ENCODE results near the gene ATOH8.

ATOH8 gene

GRCh38 chr2:85773692-85774091, 19.9 kb downstream of the ATOH8 start:
- no peak for TF ChIP-seq NFIC (IDR thresholded peaks at IDR 0.05)
- TF ChIP-seq TEAD4 (IDR thresholded peaks at IDR 0.05): no peak
- TF ChIP-seq YY1 (IDR thresholded peaks at IDR 0.05; ENCODE audit: low read depth): no peak
- TF ChIP-seq USF1 (IDR thresholded peaks at IDR 0.05): no peak
- TF ChIP-seq CEBPB (IDR thresholded peaks at IDR 0.05): no peak
- TF ChIP-seq TAF1 (IDR thresholded peaks at IDR 0.05; ENCODE audit: low read depth): no peak
- TF ChIP-seq ZBTB7A (IDR thresholded peaks at IDR 0.05; ENCODE audit: low read depth): no peak
- no peak for TF ChIP-seq EGR1 (IDR thresholded peaks at IDR 0.05)
- TF ChIP-seq CREB1 (IDR thresholded peaks at IDR 0.05; ENCODE audit: low read depth): no peak

DNA sequence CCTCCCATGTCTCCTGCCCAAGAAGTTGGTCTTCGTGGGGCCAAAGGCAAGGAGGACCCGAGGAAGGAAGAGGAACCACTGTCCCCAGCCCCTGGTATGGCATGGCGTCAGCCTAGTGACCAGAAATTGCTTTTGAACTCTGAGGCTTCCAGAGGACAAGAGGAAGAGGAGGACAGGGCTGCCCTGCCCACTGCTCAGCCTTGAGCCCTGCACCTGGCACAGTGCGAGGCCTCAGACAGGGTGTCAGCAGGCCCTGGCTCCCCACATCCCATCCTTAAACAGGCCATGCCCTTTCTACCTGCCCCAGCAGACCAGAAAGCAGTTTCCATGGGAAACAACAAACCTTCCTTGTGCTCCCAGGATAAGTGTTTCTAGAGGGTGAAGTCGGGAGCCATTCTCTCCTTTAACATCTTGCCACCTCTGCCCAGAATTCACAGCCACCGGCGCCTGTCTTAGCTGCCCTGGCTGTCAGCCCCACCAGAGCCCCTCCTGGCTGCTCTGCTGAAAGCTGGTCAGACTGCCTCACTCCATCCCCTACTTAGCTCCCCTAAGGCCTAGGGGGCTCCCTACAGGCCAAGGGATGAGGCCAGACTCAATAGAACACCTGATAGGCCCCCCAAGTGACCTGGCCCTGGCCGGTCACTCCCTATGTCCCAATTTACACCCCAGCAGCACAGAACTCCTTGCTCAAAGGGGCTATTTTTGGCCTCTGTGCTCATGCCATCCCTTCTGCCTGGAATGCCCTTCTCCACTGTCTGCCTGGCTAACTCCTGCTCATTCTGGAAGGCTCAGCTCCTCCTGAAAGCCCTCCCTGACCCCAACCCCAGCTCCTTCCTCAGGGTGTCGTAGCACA, 20.6 kb downstream of the ATOH8 start:
- TF ChIP-seq CEBPB (IDR thresholded peaks at IDR 0.05): no peak
- no peak for TF ChIP-seq EGR1 (IDR thresholded peaks at IDR 0.05)
- TF ChIP-seq RAD21 (IDR thresholded peaks at IDR 0.05; ENCODE audit: low read depth): no peak
- TF ChIP-seq NFIC (IDR thresholded peaks at IDR 0.05): no peak
- TF ChIP-seq USF1 (IDR thresholded peaks at IDR 0.05): no peak
- no peak for TF ChIP-seq ZBTB7A (IDR thresholded peaks at IDR 0.05; ENCODE audit: low read depth)
- no peak for TF ChIP-seq EP300 (IDR thresholded peaks at IDR 0.05; ENCODE audit: borderline replicate concordance)
- TF ChIP-seq TCF12 (IDR thresholded peaks at IDR 0.05; ENCODE audit: low read depth): no peak
- no peak for TF ChIP-seq CREB1 (IDR thresholded peaks at IDR 0.05; ENCODE audit: low read depth)
- no peak for TF ChIP-seq TEAD4 (IDR thresholded peaks at IDR 0.05)
- no peak for TF ChIP-seq MAX (IDR thresholded peaks at IDR 0.05)
- no peak for TF ChIP-seq REST (IDR thresholded peaks at IDR 0.05; ENCODE audit: low read depth)
- no peak for TF ChIP-seq FOXM1 (IDR thresholded peaks at IDR 0.05; ENCODE audit: borderline replicate concordance, low read depth)
- TF ChIP-seq TAF1 (IDR thresholded peaks at IDR 0.05; ENCODE audit: low read depth): no peak
- no peak for TF ChIP-seq YY1 (IDR thresholded peaks at IDR 0.05; ENCODE audit: low read depth)

GRCh38 chr2:85775406-85776381, 21.9 kb downstream of the ATOH8 start:
- TF ChIP-seq EP300 (IDR thresholded peaks at IDR 0.05; ENCODE audit: borderline replicate concordance) (no peak), CEBPB (IDR thresholded peaks at IDR 0.05) (no peak), MAX (IDR thresholded peaks at IDR 0.05) (no peak), ZBTB7A (IDR thresholded peaks at IDR 0.05; ENCODE audit: low read depth) (no peak), NFIC (IDR thresholded peaks at IDR 0.05) (no peak), YY1 (IDR thresholded peaks at IDR 0.05; ENCODE audit: low read depth) (no peak), RAD21 (IDR thresholded peaks at IDR 0.05; ENCODE audit: low read depth) (no peak), TAF1 (IDR thresholded peaks at IDR 0.05; ENCODE audit: low read depth) (no peak), TEAD4 (IDR thresholded peaks at IDR 0.05) (no peak), CREB1 (IDR thresholded peaks at IDR 0.05; ENCODE audit: low read depth) (no peak)

DNA sequence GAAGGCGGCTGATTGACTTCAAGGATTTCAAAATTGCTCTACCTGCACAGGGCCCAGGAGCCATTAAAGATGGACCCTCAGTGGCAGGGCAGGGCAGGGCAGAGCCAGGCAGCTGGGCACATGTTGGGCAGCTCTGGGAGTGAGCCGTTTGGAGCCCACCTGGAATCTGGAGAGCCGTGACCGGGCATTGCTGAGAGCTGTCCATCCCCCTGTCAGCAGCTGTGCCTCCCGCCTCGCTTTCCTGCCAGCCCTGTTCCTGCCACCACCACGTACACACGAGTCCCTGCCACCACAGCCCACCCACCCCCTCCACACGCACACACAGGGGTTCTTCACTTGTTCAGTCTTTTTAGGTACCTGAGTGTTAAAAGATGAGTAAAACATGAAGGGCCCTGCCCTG, 22.9 kb downstream of the ATOH8 start:
- TF ChIP-seq MAX (IDR thresholded peaks at IDR 0.05): no peak
- no peak for TF ChIP-seq CREB1 (IDR thresholded peaks at IDR 0.05; ENCODE audit: low read depth)
- no peak for TF ChIP-seq EGR1 (IDR thresholded peaks at IDR 0.05)
- no peak for TF ChIP-seq TAF1 (IDR thresholded peaks at IDR 0.05; ENCODE audit: low read depth)
- no peak for TF ChIP-seq CEBPB (IDR thresholded peaks at IDR 0.05)
- no peak for TF ChIP-seq TCF12 (IDR thresholded peaks at IDR 0.05; ENCODE audit: low read depth)
- TF ChIP-seq TEAD4 (IDR thresholded peaks at IDR 0.05): no peak
- no peak for TF ChIP-seq USF1 (IDR thresholded peaks at IDR 0.05)
- no peak for TF ChIP-seq FOXM1 (IDR thresholded peaks at IDR 0.05; ENCODE audit: borderline replicate concordance, low read depth)
- TF ChIP-seq RAD21 (IDR thresholded peaks at IDR 0.05; ENCODE audit: low read depth): no peak
- no peak for TF ChIP-seq EP300 (IDR thresholded peaks at IDR 0.05; ENCODE audit: borderline replicate concordance)
- no peak for TF ChIP-seq REST (IDR thresholded peaks at IDR 0.05; ENCODE audit: low read depth)
- no peak for TF ChIP-seq ZBTB7A (IDR thresholded peaks at IDR 0.05; ENCODE audit: low read depth)
- TF ChIP-seq NFIC (IDR thresholded peaks at IDR 0.05): no peak
- TF ChIP-seq YY1 (IDR thresholded peaks at IDR 0.05; ENCODE audit: low read depth): no peak

Data from Ishikawa (cell line).